ENCODE measurements around the gene C22orf15.

- no peak for TF ChIP-seq CTCF (conservative IDR thresholded peaks at IDR 0.05)
- no peak for TF ChIP-seq ZFX (IDR thresholded peaks at IDR 0.05)
Measured at GRCh38 chr22:23806837-23807236, 44.0 kb downstream of the C22orf15 start.

Measured in C4-2B (cell line).